Gastrocnemius medialis (tissue), 4 donors: ENCODE measurements around the gene EMB.
"Not testable (repeated sequence)": the region's sequence is repeated elsewhere in the genome, so short reads cannot be mapped to it uniquely, and the experiment has no call there.

Experiments
- POLR2A ChIP-seq, 2 donors: fragments of 450-650 bp; IDR thresholded peaks; one replicate each; pipeline ENCODE4 v1.6.1; 2017; ENCODE audit warnings: antibody characterized with exemption in 2 of 2, mild to moderate bottlenecking in 2 of 2, moderate library complexity in 2 of 2
- TF ChIP-seq, protein P1 (sequence below), 5 experiments: fragments of 450-650 bp in 3 of 5; fragments of 200-600 bp in 2 of 5; sonication (generic) in 2 of 5; IDR thresholded peaks in 4 of 5; conservative IDR thresholded peaks in 1 of 5; 1 replicate in 4 of 5; 2 replicates in 1 of 5; pipeline ENCODE4 v1.5.1; 2016 to 2019; ENCODE audit warnings: antibody characterized with exemption in 5 of 5, mild to moderate bottlenecking in 3 of 5, moderate library complexity in 3 of 5

DNA sequence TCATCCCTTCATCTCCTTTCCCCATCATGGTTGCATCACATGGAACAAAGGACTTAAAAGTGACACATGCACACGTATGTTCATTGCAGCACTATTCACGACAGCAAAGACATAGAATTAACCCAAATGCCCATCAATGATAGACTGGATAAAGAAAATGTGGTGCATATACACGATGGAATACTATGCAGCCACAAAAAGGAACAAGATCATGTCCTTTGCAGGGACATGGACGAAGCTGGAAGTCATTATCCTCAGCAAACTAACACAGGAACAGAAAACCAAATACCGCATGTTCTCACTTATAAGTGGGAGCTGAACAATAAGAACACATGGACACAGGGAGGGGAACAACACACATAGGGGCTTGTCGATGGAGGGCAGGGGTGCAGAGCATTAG, 21.4 kb downstream of the EMB start:
- not testable (repeated sequence) for TF ChIP-seq POLR2A (IDR thresholded peaks at IDR 0.05)
- TF ChIP-seq, protein P1, sequence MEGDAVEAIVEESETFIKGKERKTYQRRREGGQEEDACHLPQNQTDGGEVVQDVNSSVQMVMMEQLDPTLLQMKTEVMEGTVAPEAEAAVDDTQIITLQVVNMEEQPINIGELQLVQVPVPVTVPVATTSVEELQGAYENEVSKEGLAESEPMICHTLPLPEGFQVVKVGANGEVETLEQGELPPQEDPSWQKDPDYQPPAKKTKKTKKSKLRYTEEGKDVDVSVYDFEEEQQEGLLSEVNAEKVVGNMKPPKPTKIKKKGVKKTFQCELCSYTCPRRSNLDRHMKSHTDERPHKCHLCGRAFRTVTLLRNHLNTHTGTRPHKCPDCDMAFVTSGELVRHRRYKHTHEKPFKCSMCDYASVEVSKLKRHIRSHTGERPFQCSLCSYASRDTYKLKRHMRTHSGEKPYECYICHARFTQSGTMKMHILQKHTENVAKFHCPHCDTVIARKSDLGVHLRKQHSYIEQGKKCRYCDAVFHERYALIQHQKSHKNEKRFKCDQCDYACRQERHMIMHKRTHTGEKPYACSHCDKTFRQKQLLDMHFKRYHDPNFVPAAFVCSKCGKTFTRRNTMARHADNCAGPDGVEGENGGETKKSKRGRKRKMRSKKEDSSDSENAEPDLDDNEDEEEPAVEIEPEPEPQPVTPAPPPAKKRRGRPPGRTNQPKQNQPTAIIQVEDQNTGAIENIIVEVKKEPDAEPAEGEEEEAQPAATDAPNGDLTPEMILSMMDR (IDR thresholded peaks at IDR 0.05 in 4 of 5, conservative IDR thresholded peaks at IDR 0.05 in 1 of 5), result not testable (repeated sequence)
